OCI-LY7 (cell line): ENCODE measurements around the gene TBC1D8.

ENCODE experiments used
- CTCF ChIP-seq: fragments of 200-600 bp; sonication (generic); conservative IDR thresholded peaks from 2 replicates; pipeline ENCODE4 v1.5.1; 2014; ENCODE audit warnings: mild to moderate bottlenecking, antibody characterized with exemption, low read length, moderate library complexity, mixed read lengths
- EZH2phosphoT487 ChIP-seq: fragments of 200-600 bp; sonication (generic); IDR thresholded peaks from 2 replicates; pipeline ENCODE4 v1.6.1; 2018; ENCODE audit warnings: low read depth, borderline replicate concordance, mild to moderate bottlenecking, mixed run types, antibody characterized with exemption, low read length, moderate library complexity, mixed read lengths

- TF ChIP-seq CTCF (no peak), EZH2phosphoT487 (no peak)
Measured at GRCh38 chr2:101063352-101064124, 87.6 kb downstream of the TBC1D8 start.
